Peyer's patch (tissue), 4 donors: ENCODE data around the gene RPS6KA6. TPM values are rescaled to one million over a fixed set of nuclear protein-coding genes. Genes with fewer than 3 reads are reported as not detected.

ENCODE experiments used
- DNase-seq, 3 donors: peaks; one replicate each; pipeline ENCODE4 v3.0.0-alpha.2; 2017 to 2019
- H3K27ac ChIP-seq, 4 donors: fragments of 200-600 bp; sonication (generic); one replicate each; pipeline ENCODE4 v1.5.1; 2016 to 2019
- H3K27me3 ChIP-seq, 2 donors: fragments of 200-600 bp; sonication (generic); one replicate each; pipeline ENCODE4 v1.5.1; 2019
- H3K36me3 ChIP-seq, 3 donors: fragments of 200-600 bp; sonication (generic); one replicate each; pipeline ENCODE4 v1.5.1; 2016 to 2019
- H3K4me1 ChIP-seq, 4 donors: fragments of 200-600 bp; sonication (generic); one replicate each; pipeline ENCODE4 v1.5.1; 2016 to 2019
- H3K4me3 ChIP-seq, 4 donors: fragments of 200-600 bp; sonication (generic); 1 replicate in 3 of 4; 2 replicates in 1 of 4; pipeline ENCODE4 v1.5.1; 2016 to 2019; ENCODE audit warnings: mild to moderate bottlenecking in 1 of 4
- H3K9me3 ChIP-seq, 4 donors: fragments of 200-600 bp; sonication (generic); one replicate each; pipeline ENCODE4 v1.5.1; 2016 to 2019; ENCODE audit warnings: mild to moderate bottlenecking in 1 of 4
- POLR2A ChIP-seq, 2 donors: fragments of 450-650 bp; IDR thresholded peaks; one replicate each; pipeline ENCODE4 v1.5.1; 2017; ENCODE audit warnings: antibody characterized with exemption in 2 of 2, mild to moderate bottlenecking in 2 of 2, moderate library complexity in 2 of 2
- total RNA-seq, 4 donors: library from RNA; depleted of rRNA; stranded (reverse); fragments of >200 nt; gene quantifications; one replicate each; pipeline ENCODE4 v1.1.0, GENCODE V29; 2016
- TF ChIP-seq, protein P1 (sequence below), 6 experiments: fragments of 450-650 bp in 4 of 6; fragments of 200-600 bp in 2 of 6; sonication (generic) in 1 of 6; IDR thresholded peaks; one replicate each; pipeline ENCODE4 v1.5.1; 2017 to 2019; ENCODE audit warnings: antibody characterized with exemption in 6 of 6, mild to moderate bottlenecking in 3 of 6, moderate library complexity in 1 of 6

The RPS6KA6 gene
- total RNA-seq, 4 donors from 2014 or later = 1.7 to 7.9 (median 5.4) TPM

DNA sequence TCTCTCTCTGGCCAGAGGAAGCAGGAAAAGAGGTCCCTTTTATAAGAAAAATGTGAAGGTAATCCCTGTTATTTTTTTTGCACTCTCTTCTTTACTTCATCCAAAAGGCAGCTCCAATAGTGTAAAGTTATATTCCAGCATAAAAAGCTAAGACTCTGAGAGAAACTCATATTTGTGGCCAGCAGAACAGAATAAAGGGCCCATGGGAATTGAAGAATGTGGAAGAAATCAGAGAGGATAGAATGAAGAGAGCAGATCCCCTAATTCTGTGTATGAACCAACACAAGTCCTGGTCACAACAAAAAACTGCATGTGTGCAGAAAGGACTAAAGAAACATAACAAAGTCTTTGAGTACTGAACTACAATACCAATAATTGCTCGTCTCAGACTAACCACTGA is 22.3 kb downstream of the RPS6KA6 start:
- TF ChIP-seq, protein P1, sequence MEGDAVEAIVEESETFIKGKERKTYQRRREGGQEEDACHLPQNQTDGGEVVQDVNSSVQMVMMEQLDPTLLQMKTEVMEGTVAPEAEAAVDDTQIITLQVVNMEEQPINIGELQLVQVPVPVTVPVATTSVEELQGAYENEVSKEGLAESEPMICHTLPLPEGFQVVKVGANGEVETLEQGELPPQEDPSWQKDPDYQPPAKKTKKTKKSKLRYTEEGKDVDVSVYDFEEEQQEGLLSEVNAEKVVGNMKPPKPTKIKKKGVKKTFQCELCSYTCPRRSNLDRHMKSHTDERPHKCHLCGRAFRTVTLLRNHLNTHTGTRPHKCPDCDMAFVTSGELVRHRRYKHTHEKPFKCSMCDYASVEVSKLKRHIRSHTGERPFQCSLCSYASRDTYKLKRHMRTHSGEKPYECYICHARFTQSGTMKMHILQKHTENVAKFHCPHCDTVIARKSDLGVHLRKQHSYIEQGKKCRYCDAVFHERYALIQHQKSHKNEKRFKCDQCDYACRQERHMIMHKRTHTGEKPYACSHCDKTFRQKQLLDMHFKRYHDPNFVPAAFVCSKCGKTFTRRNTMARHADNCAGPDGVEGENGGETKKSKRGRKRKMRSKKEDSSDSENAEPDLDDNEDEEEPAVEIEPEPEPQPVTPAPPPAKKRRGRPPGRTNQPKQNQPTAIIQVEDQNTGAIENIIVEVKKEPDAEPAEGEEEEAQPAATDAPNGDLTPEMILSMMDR (IDR thresholded peaks at IDR 0.05) = no peak
- no peak for TF ChIP-seq POLR2A (IDR thresholded peaks at IDR 0.05)
- H3K27ac ChIP-seq = no peak overlapping the region
- no peak for DNase-seq
- H3K4me1 ChIP-seq = no peaks in the 10 kb centered on the region
- no peaks in the 10 kb centered on the region for H3K36me3 ChIP-seq
- H3K9me3 ChIP-seq = no peaks in the 10 kb centered on the region
- H3K4me3 ChIP-seq = no peak overlapping the region
- no peaks in the 10 kb centered on the region for H3K27me3 ChIP-seq

DNA sequence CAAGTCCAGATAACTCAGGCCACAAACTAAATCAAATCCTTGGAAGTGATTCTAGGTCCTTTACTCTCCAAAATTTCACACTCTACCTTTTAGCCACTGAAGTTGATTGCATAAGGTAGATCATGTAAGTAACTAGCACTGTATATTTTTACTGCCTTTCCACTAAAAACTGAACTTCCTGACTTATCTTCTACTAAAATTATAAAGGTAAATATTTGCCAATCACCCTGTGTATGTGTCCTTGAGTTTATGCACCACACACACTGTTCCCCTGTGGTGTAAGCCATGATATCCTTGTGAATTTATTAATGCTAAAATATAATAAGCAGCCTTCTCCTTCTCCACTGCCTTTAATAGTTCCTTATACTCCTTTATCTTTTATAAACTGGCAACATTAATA is 25.6 kb downstream of the RPS6KA6 start:
- Histone ChIP-seq H3K27me3 (no peaks in the 10 kb centered on the region), H3K4me3 (no peak overlapping the region), H3K27ac (no peak overlapping the region), H3K9me3 (no peaks in the 10 kb centered on the region), H3K4me1 (no peaks in the 10 kb centered on the region), H3K36me3 (no peaks in the 10 kb centered on the region)
- no peak for DNase-seq
- TF ChIP-seq, protein P1 (IDR thresholded peaks at IDR 0.05) = no peak
- no peak for TF ChIP-seq POLR2A (IDR thresholded peaks at IDR 0.05)

DNA sequence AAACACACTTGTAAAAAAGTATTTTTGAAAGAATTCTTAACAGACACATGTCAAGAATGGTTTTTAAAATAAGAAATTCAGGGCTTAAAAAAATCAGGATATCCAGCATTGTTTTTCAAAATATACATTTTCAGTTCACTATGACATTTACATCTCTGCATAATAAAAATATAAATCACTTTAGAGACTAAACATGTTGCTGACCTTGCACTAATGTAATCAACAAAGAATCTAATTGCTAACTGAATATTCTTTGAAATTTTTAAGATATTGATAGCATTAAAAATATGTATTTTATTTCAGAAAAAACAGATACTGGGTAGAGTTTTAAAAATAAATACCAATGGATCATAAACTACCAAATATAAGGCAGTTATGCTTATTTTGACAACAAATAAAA is 26.4 kb downstream of the RPS6KA6 start:
- Histone ChIP-seq H3K27me3 (no peaks in the 10 kb centered on the region), H3K9me3 (no peaks in the 10 kb centered on the region), H3K4me3 (no peak overlapping the region), H3K36me3 (no peaks in the 10 kb centered on the region), H3K4me1 (no peaks in the 10 kb centered on the region), H3K27ac (no peak overlapping the region)
- TF ChIP-seq, protein P1 (IDR thresholded peaks at IDR 0.05) = no peak
- no peak for TF ChIP-seq POLR2A (IDR thresholded peaks at IDR 0.05)
- DNase-seq = no peak

DNA sequence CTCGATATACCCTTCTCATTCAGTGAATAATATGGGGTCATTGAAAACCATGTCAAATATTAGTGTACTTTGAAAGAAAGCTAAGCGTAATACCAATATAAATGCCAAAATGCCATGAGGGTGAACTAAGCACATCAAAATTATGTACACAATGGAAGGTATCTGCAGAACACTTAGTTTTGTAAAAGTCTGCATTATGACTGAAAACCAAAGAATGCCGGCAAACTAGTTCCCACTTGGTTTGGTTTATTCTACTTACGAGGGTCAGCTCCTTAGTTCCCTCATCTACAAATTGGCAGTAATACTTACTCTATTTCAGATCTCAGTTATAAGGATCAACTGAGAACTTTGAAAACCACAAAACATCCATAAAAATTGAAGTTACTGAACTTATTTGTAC is 27.3 kb downstream of the RPS6KA6 start:
- Histone ChIP-seq H3K27ac (no peak overlapping the region), H3K27me3 (no peaks in the 10 kb centered on the region), H3K4me3 (no peak overlapping the region), H3K36me3 (no peaks in the 10 kb centered on the region), H3K4me1 (no peaks in the 10 kb centered on the region), H3K9me3 (no peaks in the 10 kb centered on the region)
- no peak for TF ChIP-seq POLR2A (IDR thresholded peaks at IDR 0.05)
- TF ChIP-seq, protein P1 (IDR thresholded peaks at IDR 0.05) = no peak
- DNase-seq = no peak

DNA sequence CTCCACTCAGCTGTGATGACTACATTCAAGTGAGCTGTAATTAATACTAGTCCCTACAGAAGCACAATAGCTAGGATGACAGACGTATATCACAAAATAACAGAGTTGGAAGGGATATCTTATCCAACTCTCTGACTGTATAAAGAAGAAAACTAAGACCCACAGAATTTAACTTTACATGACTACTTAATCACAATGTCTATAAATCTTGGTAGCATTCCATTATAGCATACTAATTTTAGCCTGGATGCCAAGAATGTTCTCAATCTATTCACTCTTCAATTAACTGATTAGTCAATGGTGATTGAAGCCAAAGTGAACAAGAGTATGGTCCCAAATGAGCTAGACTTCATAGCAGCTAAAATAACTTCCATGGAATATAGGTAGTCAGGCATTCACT is 31.2 kb downstream of the RPS6KA6 start:
- no peaks in the 10 kb centered on the region for H3K4me1 ChIP-seq
- TF ChIP-seq, protein P1 (IDR thresholded peaks at IDR 0.05) = no peak
- no peak for TF ChIP-seq POLR2A (IDR thresholded peaks at IDR 0.05)
- DNase-seq = no peak

DNA sequence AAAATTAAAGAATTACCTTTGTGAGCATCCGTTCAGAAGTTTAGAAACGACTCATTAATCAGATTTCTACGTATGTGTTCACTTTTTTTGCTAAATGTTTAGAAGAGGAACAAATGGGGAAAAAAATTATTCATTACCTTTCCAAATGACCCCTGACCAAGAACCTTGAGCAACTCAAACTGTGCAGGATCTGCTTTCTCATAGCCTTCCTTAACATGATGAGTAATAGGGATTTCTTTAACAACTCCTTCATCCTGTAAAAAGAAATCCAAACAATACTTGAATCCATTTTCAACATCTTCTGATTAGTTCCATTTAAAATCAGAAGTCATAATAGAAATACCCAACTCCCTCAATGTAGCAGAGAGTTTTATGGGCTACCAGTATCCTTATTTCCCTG is 32.1 kb downstream of the RPS6KA6 start:
- no peak for TF ChIP-seq POLR2A (IDR thresholded peaks at IDR 0.05)
- TF ChIP-seq, protein P1 (IDR thresholded peaks at IDR 0.05) = no peak
- no peaks in the 10 kb centered on the region for H3K36me3 ChIP-seq
- H3K4me1 ChIP-seq = no peaks in the 10 kb centered on the region
- H3K27me3 ChIP-seq = no peaks in the 10 kb centered on the region
- no peak overlapping the region for H3K27ac ChIP-seq
- no peak overlapping the region for H3K4me3 ChIP-seq
- DNase-seq = no peak
- no peaks in the 10 kb centered on the region for H3K9me3 ChIP-seq

More for the DNA sequence above, 31.2 kb downstream of the RPS6KA6 start:
- Histone ChIP-seq H3K27me3 (no peaks in the 10 kb centered on the region), H3K9me3 (no peaks in the 10 kb centered on the region), H3K27ac (no peak overlapping the region), H3K36me3 (no peaks in the 10 kb centered on the region), H3K4me3 (no peak overlapping the region)
